Activated CD8-positive, alpha-beta memory T cell treated with anti-CD3 and anti-CD28 coated beads, Interleukin-2, amount 50 U/mL, for 1 hour (primary cell): ENCODE results near the gene C15orf62.

ENCODE experiments used
- DNase-seq: peaks from one replicate; pipeline ENCODE4 v3.0.0-alpha.2; 2020; ENCODE audit errors: extremely low read depth

The C15orf62 gene

DNA sequence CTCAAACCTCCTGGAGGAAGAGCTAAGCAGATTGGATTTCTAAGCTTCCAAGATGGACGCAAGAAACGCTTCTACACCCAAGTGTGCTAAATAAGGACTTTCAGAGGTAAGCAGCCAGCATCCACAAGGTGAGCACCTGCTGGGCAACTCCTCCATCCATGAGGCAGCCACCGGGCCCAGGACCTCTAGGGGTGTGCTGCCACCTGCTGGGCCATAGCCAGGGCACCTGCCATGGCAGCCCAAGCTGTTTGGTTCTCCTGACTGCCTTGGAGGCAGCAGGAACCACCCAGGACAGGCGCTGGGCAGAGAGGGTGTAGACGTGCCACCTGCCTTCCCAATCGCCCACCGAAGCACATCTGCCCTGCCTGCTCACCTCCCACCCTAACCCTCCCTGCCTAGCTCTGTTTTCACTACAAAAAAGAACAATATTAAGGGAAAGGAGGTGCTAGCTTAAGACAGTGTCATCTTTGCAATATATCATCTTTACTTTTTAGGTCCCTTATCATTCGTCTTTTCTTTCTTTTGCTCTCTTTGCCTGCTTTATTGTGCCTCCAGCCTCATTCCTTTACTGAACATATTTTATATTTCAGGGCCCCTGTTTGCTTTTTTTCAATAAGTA, 12.9 kb downstream of the C15orf62 start:
- DNase-seq: no peak

DNA sequence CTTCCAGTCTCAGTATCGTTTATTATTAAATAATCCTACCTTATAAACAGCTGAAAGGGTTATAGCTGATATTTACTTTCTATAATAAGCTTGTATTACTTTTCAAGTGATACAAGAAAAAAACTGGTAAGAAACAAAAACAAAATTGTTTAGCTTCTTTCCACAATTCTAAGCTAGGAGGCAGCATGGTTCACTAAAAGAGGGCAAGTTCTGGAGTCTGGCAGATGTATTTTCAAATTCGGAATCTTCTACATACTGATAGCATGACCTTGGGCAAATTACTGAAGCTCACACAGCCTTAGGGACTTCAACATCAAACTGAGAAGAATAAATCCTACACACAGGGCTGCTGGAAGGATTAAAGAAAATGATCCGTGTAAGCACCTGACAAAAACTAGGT, 15.4 kb downstream of the C15orf62 start:
- DNase-seq: no peak

DNA sequence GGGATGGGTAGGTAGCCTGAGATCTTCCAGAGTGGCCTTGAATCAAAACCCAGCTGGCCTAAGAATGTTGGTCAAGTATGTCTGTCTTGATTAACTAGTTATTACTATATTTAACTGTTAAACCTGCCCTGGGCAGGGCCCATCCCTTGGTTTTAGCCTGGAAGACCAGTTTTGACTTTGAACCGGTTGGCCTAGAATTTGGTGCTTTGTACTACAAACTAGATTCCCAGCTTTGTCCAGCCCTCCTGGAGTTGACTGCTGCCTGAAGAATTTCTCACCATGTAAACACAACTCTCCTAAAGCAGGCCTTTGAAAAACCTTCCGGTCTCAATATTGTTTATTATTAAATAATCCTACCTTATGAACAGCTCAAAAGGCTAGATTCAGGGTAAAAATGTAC, 16.0 kb downstream of the C15orf62 start:
- no peak for DNase-seq

DNA sequence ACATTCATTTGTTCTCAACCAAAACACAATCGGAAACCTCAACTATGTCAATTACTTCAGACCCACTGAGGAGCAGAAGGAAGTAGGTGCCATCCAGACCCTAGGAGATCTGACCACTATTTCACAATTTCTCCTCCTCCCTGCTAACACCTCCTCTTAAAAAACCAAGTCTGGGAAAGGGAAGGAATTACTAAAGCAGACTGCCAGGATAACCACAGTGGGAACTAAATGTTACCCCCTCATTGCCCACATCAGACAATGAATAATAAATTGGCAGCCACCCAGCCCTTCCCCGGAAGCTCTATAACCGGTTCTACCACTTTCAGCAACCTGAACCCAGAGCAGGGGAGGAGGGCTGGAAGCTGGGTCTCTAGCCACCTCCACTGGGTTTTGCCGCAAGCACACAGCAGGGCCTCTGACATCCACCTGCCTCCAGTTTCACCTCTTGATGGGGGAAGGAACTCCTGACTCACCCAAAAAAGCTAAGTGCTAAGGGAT, 17.6 kb downstream of the C15orf62 start:
- no peak for DNase-seq

DNA sequence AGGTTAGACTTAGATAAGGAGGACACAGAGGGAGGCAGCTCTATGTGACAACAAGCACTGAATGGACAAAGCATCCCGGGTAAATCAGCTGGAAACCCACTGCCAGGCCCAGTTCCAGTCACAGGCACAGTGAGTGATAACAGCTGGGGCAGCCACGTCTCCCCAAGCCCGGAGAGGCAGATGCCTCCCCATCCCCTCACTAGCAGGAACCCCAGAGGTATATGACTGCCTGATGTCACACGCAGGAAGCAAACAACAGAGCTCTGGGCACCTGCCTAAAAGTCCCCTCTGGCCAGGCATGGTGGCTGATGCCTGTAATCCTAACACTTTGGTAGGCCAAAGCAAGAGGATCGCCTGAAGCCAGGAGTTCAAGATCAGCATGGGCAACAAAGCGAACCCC, 18.2 kb downstream of the C15orf62 start:
- no peak for DNase-seq

DNA sequence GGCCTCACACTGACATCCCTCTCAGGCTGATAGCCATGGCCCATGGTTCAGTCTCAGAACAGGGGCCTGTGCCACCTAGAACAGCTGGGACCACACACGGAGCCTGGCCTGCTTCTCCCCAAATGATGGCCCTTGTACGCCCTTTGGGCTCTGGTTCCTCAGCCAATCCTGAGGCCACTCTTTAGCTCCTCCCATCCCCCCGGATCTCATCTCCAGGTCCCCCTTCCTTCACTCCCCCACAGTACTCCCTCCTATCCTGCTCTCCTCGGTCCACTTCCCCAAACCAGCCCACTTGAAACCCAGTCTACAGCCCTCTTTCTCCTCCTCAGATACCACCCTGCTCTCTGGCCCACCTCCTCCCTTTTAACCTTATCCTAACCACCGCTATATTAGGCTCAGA, 19.3 kb downstream of the C15orf62 start:
- no peak for DNase-seq

DNA sequence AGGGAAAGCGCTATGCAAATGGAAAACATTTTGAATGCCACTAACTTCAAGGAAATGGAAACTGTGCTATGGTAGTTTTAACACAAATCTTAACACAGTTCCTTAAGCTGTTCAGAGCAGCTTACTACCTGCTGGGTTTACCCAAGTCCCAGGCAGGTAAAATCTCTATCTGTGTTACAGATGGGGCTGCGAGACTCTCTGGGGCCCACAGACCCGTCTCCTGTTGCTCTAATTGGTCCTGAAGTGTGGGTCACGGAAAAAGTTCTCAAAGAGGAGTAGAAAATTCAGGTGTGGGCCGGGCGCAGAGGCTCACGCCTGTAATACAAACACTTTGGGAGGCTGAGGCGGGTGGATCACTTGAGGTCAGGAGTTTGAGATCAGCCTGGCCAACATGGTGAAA, 20.2 kb downstream of the C15orf62 start:
- DNase-seq: no peak

DNA sequence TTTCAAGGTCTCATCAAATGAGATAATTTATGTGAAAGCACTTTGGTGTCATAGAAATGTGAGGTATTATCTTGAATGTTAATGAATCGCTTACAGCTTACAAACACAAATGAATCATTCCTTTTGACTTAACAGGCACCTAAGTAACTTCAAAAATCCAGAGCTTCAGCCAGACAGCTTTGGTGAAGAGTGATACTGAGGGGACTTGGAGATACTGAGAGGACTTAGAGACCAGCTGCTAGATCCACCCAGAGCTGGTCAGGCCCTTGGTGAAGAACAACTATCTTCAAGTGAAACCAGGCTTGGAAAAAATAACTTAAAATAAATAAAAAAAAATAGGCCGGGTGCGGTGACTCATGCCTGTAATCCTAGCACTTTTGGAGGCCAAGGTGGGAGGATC, 20.9 kb downstream of the C15orf62 start:
- no peak for DNase-seq

DNA sequence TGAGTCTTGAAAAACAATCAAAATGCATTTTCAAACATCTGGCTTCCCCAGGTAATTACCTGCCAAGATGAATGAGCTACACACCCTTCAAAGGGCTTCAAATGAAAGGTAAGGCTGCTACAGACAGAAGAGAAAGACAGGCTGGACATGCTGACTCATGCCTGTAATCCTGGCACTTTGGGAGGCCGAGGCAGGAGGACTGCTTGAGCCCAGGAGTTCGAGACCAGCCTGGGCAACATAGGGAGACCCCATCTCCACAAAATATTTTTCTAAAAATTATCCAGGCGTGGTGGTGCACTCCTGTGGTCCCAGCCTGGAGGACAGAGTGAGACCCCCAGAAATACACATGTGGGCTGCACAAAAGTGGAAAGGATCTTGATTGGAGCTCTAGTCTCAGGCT, 22.6 kb downstream of the C15orf62 start:
- no peak for DNase-seq

DNA sequence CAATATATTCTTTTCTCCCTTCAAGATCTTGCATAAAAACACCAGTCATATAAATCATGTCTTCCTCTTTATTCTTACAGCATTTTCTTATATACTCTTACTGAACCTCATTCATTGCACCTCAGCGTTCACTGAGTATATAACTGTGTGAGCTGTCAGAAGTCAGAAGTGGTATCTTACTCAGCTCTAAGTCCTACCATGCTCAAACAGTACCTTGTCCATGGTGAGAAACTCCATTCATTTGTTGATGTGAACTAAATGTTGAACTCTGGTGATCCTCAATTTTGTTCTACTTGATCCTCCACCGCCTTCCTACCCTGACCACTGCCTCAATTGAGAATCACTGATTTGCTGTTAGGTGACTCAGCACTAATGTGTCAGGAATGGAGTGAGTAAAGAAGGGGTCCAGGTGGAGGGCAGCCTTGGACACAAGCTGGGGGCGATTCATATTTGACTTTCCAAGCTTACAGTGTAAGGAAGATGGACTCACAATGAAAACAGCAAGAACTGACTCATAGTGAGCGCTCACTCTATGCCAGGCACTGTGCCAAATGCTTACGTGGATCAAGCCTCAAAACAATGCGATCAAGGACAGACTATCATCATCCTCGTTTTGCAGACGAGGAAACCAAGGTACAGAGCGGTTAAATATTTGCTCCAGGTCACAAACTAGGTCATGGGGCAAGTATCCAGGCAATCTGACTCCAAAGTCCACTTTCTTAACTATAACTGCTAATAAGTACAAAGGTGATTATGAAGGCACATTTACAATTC, 23.6 kb downstream of the C15orf62 start:
- no peak for DNase-seq

DNA sequence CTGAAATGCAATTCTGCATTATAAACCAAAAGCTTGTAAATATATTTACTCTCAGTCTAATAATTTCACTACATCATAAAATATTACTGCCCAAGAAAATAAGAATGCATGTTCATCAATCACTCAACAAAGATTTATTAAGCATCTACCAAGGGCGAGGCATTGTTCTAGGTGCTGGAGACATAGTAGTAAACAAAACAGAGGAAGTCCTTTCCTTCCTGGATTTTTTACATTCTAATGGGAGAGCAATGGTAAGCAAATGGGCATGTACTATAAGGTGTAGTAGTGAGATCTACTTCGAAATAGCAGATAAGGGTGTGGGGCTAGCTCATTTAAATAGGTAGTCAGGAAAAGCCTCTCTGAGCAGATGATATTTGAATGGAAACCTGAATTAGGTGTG, 26.3 kb downstream of the C15orf62 start:
- no peak for DNase-seq

DNA sequence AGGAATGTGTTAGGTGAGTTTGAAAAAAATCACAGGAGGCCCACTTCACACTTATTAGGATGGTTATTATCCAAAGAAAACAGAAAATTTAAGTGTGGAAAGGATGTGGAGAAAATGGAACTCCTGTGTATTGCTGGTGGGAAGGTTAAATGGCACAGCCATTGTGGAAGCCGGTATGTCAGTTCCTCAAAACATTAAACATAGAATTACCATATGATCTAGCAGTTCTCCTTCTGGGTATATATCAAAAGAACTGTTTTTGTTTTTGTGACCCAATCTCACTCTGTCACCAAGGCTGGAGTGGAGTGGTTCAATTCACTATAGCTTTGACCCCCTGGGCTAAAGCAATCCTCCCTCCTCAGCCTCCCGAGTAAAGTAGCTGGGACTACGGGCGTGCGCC, 26.7 kb downstream of the C15orf62 start:
- no peak for DNase-seq

DNA sequence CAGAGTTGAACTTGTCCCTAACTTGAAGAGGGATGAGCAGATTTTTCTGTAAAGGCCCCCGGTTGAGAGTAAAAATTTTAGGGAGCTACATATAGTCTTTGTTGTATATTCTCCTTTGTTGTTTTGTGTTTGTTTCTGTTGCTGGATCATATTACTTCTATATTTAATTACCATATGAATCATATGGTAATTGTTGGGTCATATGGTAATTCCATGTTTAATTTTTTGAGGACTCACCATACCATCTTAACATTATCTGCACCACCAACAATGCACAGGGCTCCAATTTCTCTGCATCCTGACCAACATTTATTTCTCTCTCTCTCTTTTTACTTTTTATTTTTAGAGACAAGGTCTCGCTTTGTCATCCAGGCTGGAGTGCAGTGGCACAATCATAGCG, 29.7 kb downstream of the C15orf62 start:
- no peak for DNase-seq

DNA sequence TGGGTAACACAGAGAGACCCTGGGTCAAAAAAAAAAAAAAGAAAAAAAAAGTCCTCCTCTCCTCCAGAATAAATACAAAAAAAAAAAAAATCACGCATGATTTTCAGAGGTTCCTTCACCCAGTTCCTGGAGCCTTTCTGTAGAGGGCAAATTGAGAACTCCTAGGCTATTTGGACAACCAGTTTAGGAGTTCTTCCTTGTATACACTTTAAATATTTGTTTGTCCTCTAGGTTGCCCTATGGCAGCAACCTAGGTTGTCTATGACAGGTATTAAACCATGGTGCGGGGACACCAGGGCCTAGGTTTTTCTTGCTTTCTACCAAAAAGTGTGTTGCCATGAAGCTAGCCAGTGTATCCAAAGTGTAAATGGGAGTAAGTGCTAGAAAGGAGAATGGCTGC, 33.3 kb downstream of the C15orf62 start:
- DNase-seq: no peak

DNA sequence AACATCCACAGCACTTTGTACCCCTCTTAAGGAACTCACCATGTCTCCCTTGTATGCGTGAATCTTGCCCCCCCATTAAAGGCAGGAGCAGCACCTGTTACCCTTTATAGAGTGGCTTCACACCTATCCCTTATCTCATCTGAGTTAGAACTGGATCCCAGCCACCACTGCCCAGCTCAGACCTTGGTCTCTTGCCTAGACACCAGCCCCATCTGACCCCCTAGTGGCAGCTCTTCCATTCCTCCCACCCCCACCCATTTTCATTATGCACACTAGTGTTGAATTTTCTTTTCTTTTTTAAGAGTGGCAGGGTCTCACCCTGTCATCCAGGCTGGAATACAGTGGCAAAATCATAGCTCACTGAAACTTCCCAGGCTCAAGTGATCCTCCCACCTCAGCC, 33.9 kb downstream of the C15orf62 start:
- no peak for DNase-seq

DNA sequence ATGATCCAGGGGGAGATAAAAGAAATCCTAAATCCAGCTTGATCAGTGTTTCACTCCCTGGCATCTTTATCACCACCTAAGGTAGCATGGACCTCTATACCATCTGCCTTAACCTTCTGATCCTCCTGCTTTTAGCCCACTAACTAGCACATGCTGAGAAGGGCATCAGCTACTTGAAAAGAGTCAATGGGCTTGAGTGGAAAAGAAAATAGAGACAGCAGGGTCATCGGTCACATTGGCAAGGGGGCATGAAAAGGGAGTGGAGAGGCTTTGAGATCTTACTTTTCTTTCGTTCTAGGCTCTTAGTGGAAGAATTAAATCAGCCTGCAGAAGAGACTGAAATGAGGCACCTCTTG, 36.9 kb downstream of the C15orf62 start:
- DNase-seq: no peak

DNA sequence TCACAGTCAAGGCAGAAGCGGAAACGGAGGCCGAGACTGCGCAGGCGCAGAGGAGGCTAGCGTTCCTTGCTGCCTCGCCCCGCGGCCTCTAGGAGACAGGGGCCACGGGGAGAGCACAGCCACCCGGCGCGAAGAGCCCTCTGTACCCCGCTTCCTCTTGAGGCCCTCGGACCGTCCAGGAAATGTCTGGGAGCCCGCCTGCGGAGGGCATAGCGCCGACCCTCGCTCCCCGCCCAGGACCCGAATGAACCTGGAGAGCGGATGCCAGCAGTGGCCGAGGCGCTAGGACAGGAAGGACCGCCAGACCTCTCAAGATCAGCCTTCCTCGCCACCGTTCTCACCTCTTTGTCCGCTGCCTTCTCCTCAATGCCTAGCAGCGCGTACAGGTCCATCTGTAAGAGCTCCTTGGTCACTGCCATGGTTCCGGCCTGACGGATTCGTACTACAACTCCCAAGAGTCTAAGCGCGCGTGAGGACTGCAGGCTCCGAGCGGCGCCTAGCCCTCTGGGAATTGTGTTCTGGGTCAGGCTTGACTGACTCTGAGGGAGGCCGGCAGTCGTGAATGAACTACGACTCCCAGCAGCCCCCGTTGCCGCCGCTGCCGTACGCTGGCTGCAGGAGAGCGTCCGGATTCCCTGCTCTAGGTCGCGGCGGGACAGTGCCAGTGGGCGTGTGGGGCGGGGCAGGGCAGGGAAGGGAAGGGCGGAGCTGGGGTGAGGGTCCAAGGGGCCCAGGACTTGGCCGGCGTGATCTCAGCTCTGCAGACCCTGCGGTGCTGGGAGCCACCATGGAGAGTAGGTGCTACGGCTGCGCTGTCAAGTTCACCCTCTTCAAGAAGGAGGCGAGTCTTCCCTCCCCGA, 37.5 kb downstream of the C15orf62 start, which contains the start of the genes DNAJC17 and ZFYVE19:
Gene DNAJC17, minus strand, starts transcription at position 446 of the 860 bp plus-strand sequence. Its CDS starts 27 bp downstream, at position 419.
Gene ZFYVE19, plus strand, starts transcription at position 62 of the 860 bp plus-strand sequence. Its CDS starts 501 bp downstream, at position 563.
- peak; percentile 85 for DNase-seq

DNA sequence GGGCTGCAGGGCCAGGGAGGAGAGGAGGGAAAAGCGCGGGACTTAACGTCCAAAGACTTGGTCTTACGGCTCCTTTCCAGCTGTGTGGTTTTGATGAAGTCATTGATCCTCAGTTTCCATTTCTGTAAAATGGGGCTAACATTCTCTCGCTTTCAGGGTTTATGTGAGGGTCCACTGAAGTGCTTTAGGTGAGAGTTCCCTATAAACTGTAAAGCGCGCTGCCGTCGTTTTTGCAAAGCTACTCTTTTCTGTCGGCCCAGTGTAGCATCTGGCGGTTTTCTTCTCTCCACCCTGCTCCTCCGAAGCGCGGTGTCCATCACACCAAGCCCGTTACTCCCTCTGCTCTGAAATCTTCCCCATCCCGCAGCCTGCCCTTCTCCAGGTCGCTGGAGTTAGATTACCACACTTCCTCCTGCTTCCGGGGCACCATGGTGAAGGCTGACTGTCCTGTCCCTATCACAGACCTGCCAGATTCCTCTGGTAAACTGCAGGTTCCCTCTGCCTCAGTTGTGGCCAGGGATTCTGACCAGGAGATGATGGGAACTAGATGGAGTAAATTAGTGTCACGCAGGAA, 38.2 kb downstream of the C15orf62 start:
- no peak for DNase-seq

DNA sequence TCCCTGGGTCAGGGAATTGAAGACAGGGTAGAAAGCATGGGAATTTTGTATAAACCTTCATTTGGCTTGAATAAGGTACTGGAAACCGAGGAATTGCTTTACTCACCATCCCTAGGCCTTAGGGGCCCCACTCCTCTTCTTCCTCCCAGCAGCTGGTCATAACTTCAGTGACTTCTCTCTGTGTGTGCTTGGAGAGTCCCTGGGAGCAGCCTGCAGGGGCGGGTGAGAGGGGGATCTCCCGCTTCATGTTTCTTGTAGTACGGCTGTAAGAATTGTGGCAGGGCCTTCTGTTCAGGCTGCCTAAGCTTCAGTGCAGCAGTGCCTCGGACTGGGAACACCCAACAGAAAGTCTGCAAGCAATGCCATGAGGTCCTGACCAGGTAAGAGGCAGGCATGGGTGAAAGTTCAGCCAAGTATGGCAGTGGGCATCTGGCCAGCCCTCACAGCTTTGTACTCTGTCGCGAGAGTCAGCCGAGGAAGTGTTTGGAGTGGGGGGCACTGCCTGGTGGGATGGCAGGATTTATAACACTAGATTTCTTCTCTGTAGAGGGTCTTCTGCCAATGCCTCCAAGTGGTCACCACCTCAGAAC, 39.2 kb downstream of the C15orf62 start:
- DNase-seq: no peak

DNA sequence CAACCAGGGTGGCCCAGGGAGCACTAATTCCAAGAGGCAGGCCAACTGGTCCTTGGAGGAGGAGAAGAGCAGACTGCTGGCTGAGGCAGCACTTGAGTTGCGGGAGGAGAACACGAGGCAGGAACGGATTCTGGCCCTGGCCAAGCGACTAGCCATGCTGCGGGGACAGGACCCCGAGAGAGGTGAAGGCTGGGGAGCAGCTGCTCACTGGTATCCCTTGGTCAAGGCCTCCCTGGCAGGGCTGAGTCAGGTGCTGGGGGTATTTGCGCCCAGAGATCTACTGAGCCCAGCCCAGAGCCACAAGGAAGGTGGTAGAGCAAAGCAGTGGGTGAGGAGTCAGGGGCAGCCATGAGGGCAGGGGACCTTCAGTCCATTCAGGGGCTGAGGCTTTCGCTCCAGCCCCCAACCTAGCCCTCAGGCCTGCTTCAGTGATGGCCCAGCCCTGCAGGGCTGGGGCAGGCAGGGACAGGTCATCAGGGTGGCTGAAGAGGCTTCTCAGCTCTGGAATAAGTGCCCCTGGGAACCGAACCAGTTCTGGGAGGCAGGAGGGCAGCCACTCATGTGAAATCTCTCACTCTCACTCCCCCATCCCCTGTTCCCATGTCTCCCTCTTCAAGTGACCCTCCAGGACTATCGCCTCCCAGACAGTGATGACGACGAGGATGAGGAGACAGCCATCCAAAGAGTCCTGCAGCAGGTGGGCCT, 43.1 kb downstream of the C15orf62 start:
- DNase-seq: no peak
